Psoas muscle (tissue), 8 donors: Measurements from ENCODE around the gene KRTAP5-7. TPM values are rescaled to one million over a fixed set of nuclear protein-coding genes. Genes with fewer than 3 reads are reported as not detected.

Experiments used
- ATAC-seq, 4 donors: fragments of 200-7000 bp; cut with Tn5 transposase; one replicate each; pipeline ENCODE4 v1.9.1; 2020; ENCODE audit warnings: moderate library complexity in 3 of 4, mild to moderate bottlenecking in 2 of 4
- DNase-seq, 2 donors: peaks; one replicate each; pipeline ENCODE4 v3.0.0-alpha.2; 2020
- H3K27ac ChIP-seq: fragments of 200-600 bp; one replicate; pipeline ENCODE4 v1.8.0; 2022
- H3K27me3 ChIP-seq, 3 donors: fragments of 200-600 bp in 1 of 3; one replicate each; pipeline versions ENCODE4 v1.6.1 to v1.8.0; 2013 to 2022; ENCODE audit warnings: low read length in 2 of 3, mild to moderate bottlenecking in 2 of 3, moderate library complexity in 1 of 3; ENCODE audit not compliant: insufficient read depth in 3 of 3
- H3K36me3 ChIP-seq, 2 donors: fragments of 200-600 bp in 1 of 2; one replicate each; pipeline versions ENCODE4 v1.6.1 to v1.8.0; 2013 to 2022; ENCODE audit warnings: low read depth in 1 of 2, mild to moderate bottlenecking in 1 of 2, moderate library complexity in 1 of 2; ENCODE audit not compliant: insufficient read depth in 1 of 2
- H3K4me1 ChIP-seq: fragments of 200-600 bp; one replicate; pipeline ENCODE4 v1.8.0; 2022
- H3K4me3 ChIP-seq: fragments of 200-600 bp; one replicate; pipeline ENCODE4 v1.8.0; 2022; ENCODE audit warnings: mild to moderate bottlenecking
- H3K9me3 ChIP-seq: fragments of 200-600 bp; one replicate; pipeline ENCODE4 v1.8.0; 2022
- CTCF ChIP-seq: fragments of 200-600 bp; IDR thresholded peaks from one replicate; pipeline ENCODE4 v1.8.0; 2022; ENCODE audit warnings: antibody characterized with exemption
- WGBS, 3 donors: extraction: QIAGEN DNeasy Blood & Tissue Kit; methylation state at CpG; one replicate each; pipeline versions ENCODE4 v1.1.6 to v1.1.7; 2013; 5-methylcytosine and 5-hydroxymethylcytosine counted together
- intact Hi-C, 2 donors: fragments of 100-400 bp; cut with DNase I; formaldehyde crosslinking; loops; one replicate each; pipeline versions ENCODE4 v1.11.0 to v1.14.2; 2022
- polyA plus RNA-seq, 3 donors: library from polyadenylated mRNA; stranded (reverse); fragments of 200-250 nt; gene quantifications; one replicate each; pipeline ENCODE4 v1.2.3, GENCODE V29; 2013
- total RNA-seq, 4 donors: library from RNA; stranded (reverse); fragmentation: NEBNext Ultra II Directional in 2 of 4; extraction: Animal tissue kit (Norgen Biotek cat#: 25700) in 2 of 4; gene quantifications; one replicate each; pipeline versions ENCODE4 v1.2.1 to v1.2.4, GENCODE V29; 2021 to 2023
- donor health status: healthy with polysubstance abuse.
- donor health status: DM: no; HTN: no; CAD: no; lungs with moderate emphysema.
- donor health status: Bipolar disorder and iron deficiency.
- donor health status: healthy.
- donor health status: DM: yes; HTN: yes; CAD: no.
- donor health status: DM: no; HTN: no; CAD: no.
- donor health status: DM: no; HTN: no; CAD: no.
- donor health status: DM: yes; HTN: yes; CAD: no.

The KRTAP5-7 gene
- total and polyA plus RNA-seq, 7 donors, result 0.01 TPM; not detected in 6

DNA sequence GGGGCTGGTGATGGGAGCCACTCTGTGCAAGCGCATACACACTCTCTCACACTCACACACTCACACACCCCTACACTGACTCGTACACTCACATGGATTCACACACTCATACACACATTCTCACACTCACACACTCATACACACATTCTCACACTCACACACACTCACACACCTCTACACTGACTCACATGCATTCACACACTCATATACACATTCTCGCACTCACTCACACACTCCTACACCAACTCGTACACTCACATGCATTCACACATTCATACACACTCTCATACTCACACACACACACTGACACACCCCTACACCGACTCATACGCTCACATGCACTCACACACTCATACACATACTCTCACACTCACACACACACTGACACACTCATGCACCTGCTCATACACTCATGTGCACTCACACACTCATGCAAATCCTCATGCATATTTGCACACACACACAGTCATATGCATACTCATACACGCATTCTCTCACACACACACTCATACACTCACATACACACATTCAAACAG lies 50.5 kb downstream of the KRTAP5-7 start:
- no peaks in the 10 kb centered on the region for H3K9me3 ChIP-seq
- no peak overlapping the region for H3K4me3 ChIP-seq
- no peak overlapping the region for H3K27ac ChIP-seq
- H3K4me1 ChIP-seq, result no peaks in the 10 kb centered on the region
- H3K27me3 ChIP-seq, result peaks cover 0 to 2% (median 0%) of the 10 kb centered on the region in 3 donors
- intact Hi-C loops, result no loop called here
- DNase-seq (no peak), ATAC-seq (no peak)
- no peaks in the 10 kb centered on the region for H3K36me3 ChIP-seq
- no peak for TF ChIP-seq CTCF
- 91 to 95% (median 94%) methylated on average over 7 of the region's 7 CpGs for WGBS, 3 donors

Other genes with a start within 250 kb of the KRTAP5-7 start
- gene DHCR7, start 78.9 kb upstream of the KRTAP5-7 start, total RNA-seq, result 10 to 100 TPM in 2 of 4 donors, 1 to 10 TPM in 2; 5.5 to 15.1 (median 10.1) TPM
- 1 to 10 TPM; 4.9 to 9.0 (median 6.3) TPM for gene DHCR7, start 78.9 kb upstream of the KRTAP5-7 start, polyA plus RNA-seq
- gene NADSYN1, start 74.1 kb upstream of the KRTAP5-7 start, total RNA-seq, result 10 to 100 TPM; 13.0 to 19.3 (median 13.6) TPM
- gene NADSYN1, start 74.1 kb upstream of the KRTAP5-7 start, polyA plus RNA-seq, result 10 to 100 TPM in 2 of 3 donors, 1 to 10 TPM in 1; 7.8 to 14.6 (median 12.0) TPM
- gene KRTAP5-8, start 10.8 kb downstream of the KRTAP5-7 start, total RNA-seq, result not detected
- not detected for gene KRTAP5-8, start 10.8 kb downstream of the KRTAP5-7 start, polyA plus RNA-seq
- gene KRTAP5-9, start 21.2 kb downstream of the KRTAP5-7 start, total RNA-seq, result not detected
- under 1 TPM in 2 of 3 donors, not detected in 1; 0.05 to 0.09 TPM for gene KRTAP5-9, start 21.2 kb downstream of the KRTAP5-7 start, polyA plus RNA-seq
- not detected for gene KRTAP5-10, start 38.3 kb downstream of the KRTAP5-7 start, total RNA-seq
- not detected for gene KRTAP5-10, start 38.3 kb downstream of the KRTAP5-7 start, polyA plus RNA-seq
- not detected for gene KRTAP5-11, start 55.6 kb downstream of the KRTAP5-7 start, total RNA-seq
- gene KRTAP5-11, start 55.6 kb downstream of the KRTAP5-7 start, polyA plus RNA-seq, result not detected